Fibroblast of the aortic adventitia (primary cell): ENCODE results near the gene KATNAL1. TPM values are rescaled to one million over a fixed set of nuclear protein-coding genes. Genes with fewer than 3 reads are reported as not detected.

Experiments used
- DNase-seq: peaks from one replicate; pipeline ENCODE4 v3.0.0-alpha.2; 2010; ENCODE audit warnings: low read depth
- H3K4me3 ChIP-seq: 2 replicates; pipeline ENCODE4 v1.5.1; 2011; ENCODE audit warnings: low read depth, mild to moderate bottlenecking, control low read depth, low read length, moderate library complexity
- CTCF ChIP-seq: IDR thresholded peaks from 2 replicates; pipeline ENCODE4 v1.5.1; 2011; ENCODE audit warnings: mild to moderate bottlenecking, low read length, control low read depth, inconsistent platforms; ENCODE audit not compliant: insufficient read depth
- total RNA-seq: library from RNA; depleted of rRNA; stranded (reverse); fragments of >200 nt; gene quantifications from 2 replicates; pipeline ENCODE4 v1.2.3, GENCODE V29; 2012; ENCODE audit warnings: low replicate concordance

Gene KATNAL1
- total RNA-seq, 1 donor, result 38.7 TPM

- DNase-seq, result peak; percentile 63
- H3K4me3 ChIP-seq, result no peak overlapping the region
These were observed 1.2 kb upstream of the KATNAL1 start for GRCh38 chr13:30308548-30308947.

GRCh38 chr13:30307971-30308290 lies 580 bp upstream of the KATNAL1 start:
- peak overlapping the region; percentile 94 for H3K4me3 ChIP-seq
- TF ChIP-seq CTCF, result no peak
- no peak for DNase-seq

More at GRCh38 chr13:30308548-30308947, 1.2 kb upstream of the KATNAL1 start:
- no peak for TF ChIP-seq CTCF

- H3K4me3 ChIP-seq, result peak overlapping the region; percentile 94
- peak; percentile 92 for DNase-seq
- TF ChIP-seq CTCF, result no peak
These were observed 573 bp downstream of the KATNAL1 start for GRCh38 chr13:30306762-30307193.

GRCh38 chr13:30305456-30305970 lies 1.8 kb downstream of the KATNAL1 start:
- no peak for TF ChIP-seq CTCF
- H3K4me3 ChIP-seq, result peak overlapping the region; percentile 94
- no peak for DNase-seq

- no peak for DNase-seq
- H3K4me3 ChIP-seq, result no peak overlapping the region
- no peak for TF ChIP-seq CTCF
These were observed 4.1 kb downstream of the KATNAL1 start for GRCh38 chr13:30303269-30303668.

- DNase-seq, result no peak
- TF ChIP-seq CTCF, result no peak
- H3K4me3 ChIP-seq, result no peak overlapping the region
These were observed 5.5 kb downstream of the KATNAL1 start for GRCh38 chr13:30301827-30302226.

GRCh38 chr13:30300596-30300995 lies 6.8 kb downstream of the KATNAL1 start:
- no peak for TF ChIP-seq CTCF
- H3K4me3 ChIP-seq, result no peak overlapping the region
- no peak for DNase-seq
